GM18861 (cell line): ENCODE measurements around the gene MOV10L1.

Experiments used
- ATAC-seq: cut with Tn5 transposase; IDR thresholded peaks from one replicate; pipeline ENCODE4 v1.9.1; 2021; ENCODE audit not compliant: unreplicated experiment

Gene MOV10L1

GRCh38 chr22:50089682-50090411 is at the start of gene MOV10L1:
Gene MOV10L1 (plus strand): TSS chr22:50090006. CDS start chr22:50090089, 83 bp downstream.
- no peak for ATAC-seq

DNA sequence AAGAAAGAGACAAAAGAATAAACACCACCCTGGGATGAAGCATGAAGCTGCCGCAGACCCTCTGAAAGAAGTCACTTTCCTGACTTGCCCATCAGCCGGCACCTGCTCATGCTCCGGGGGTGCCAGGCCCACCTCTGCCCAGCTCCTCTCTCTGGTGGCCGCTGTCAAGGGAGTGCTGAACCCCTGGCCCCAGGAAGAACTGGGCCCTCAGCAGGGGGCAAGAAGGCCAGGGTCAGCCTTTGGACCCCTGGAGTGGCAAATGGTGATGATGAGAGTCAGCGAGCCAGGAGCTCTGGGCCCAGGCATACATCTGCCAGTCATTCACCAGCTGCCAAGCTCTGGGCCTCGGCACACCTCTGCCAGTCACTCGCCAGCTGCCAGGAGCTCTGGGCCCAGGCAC is 49.1 kb upstream of the MOV10L1 start:
- no peak for ATAC-seq

DNA sequence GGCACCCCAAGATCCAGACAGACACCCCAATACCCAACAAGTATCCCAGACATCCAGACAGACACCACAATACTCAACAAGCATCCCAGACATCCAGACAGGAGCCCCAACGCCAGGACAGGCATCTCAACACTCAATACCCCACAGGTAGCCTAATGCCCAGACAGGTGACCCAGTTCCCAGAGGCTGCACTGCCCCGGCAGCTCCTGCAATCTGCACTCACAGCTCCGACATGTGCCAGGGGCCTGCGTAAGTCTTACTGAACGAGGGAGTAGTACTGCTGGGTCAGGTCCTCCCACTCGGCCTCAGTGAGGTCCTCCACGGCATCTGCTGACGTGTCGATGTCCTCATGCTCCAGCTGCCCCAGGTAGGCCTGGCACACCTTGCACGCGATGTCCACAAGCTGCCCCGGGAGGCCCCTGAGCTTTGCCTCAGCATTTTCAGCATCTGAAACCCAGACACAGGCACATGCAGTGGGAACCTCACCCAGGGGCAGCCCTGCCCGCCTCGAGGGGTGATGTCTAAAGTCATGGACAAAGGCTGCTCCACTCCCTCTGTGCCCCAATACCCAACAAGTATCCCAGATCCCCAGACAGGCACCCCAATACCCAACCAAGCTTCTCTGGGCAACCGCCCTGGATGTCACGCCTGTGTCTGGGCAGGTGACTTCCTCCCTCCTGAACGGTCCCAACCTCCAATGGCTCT is 48.3 kb upstream of the MOV10L1 start:
- no peak for ATAC-seq

GRCh38 chr22:50044485-50045118 is 45.2 kb upstream of the MOV10L1 start:
- no peak for ATAC-seq

DNA sequence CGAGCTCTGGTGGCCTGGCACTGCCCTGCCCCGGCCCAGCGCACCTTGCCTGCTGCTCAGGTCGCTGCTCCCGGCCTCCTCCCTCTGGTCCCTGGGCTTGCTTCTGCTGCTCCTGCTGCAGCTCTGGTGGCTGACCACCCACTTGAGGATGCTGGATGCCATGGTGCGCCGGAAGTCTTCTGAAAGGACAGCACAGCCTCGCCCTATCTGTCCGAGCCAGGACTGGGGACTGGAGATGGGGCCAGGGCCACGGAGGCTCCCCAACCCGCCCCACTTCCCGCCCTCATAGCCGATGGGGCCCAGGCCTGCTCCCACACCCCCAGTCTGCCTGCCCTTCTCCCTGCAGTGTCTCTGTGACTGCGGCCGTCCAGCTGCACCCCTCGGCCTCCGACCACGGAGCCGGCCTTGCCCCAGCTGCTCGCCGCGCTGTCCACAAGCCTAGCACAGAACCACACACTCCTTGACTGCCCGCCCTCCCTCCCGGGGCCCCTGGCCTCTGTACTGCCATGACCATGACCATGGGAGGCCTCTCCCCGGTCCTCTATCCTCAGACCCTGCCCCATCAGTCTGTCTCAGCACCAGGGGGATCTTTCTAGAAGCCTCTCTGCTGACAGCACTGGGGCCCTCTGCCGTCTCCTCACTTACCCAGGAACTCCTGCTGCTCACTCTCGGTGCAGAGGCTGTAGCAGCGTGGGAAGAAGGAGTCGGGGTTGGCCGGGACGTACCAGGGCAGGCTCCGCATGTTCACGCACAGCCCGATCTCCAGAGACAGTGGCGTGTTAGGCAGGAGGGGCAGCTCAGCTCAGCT is 44.4 kb upstream of the MOV10L1 start:
- ATAC-seq = no peak

GRCh38 chr22:50046019-50046415 is 43.8 kb upstream of the MOV10L1 start:
- no peak for ATAC-seq

GRCh38 chr22:50046481-50047245 is 43.1 kb upstream of the MOV10L1 start:
- ATAC-seq = no peak

GRCh38 chr22:50047346-50047745 is 42.5 kb upstream of the MOV10L1 start:
- ATAC-seq = no peak

GRCh38 chr22:50048061-50048765 is 41.6 kb upstream of the MOV10L1 start:
- ATAC-seq = no peak

DNA sequence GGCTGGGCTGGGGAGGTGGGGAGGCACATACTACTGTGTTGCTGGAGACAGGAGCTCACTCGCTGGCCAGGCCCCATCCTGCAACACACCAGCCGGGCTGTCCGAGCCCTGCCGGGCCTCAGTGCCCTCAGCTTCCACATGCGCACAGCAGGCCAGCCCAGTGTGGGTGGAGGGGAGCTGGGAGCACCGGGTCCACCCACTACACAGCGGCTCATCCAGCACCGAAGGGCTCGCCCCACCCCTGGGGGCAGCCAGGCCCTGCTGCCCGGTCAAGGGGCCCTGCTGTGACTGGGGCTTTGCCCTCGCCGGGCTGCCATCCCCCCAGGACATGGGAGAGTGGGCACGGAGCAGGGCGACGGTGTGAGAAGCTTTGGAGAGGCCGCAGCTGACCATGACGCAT is 41.0 kb upstream of the MOV10L1 start:
- no peak for ATAC-seq

- ATAC-seq = no peak
Measured at GRCh38 chr22:50049299-50050195, 40.3 kb upstream of the MOV10L1 start.

GRCh38 chr22:50051930-50052329 is 37.9 kb upstream of the MOV10L1 start:
- no peak for ATAC-seq

DNA sequence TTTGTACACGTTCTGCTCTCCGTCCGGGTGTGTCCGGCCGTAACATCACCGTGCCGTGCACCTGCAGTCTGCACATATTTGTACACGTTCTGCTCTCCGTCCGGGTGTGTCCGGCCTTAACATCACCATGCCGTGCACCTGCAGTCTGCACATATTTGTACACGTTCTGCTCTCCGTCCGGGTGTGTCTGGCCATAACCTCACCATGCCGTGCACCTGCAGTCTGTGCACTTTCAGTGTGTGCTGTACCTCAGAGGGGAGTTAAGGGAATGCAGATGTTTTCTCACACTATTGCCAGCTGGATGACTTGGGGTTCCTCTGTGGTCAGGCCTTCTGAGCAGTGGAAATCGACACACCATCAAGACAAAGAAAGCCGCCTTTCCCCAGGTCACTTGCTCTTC is 35.9 kb upstream of the MOV10L1 start:
- no peak for ATAC-seq

DNA sequence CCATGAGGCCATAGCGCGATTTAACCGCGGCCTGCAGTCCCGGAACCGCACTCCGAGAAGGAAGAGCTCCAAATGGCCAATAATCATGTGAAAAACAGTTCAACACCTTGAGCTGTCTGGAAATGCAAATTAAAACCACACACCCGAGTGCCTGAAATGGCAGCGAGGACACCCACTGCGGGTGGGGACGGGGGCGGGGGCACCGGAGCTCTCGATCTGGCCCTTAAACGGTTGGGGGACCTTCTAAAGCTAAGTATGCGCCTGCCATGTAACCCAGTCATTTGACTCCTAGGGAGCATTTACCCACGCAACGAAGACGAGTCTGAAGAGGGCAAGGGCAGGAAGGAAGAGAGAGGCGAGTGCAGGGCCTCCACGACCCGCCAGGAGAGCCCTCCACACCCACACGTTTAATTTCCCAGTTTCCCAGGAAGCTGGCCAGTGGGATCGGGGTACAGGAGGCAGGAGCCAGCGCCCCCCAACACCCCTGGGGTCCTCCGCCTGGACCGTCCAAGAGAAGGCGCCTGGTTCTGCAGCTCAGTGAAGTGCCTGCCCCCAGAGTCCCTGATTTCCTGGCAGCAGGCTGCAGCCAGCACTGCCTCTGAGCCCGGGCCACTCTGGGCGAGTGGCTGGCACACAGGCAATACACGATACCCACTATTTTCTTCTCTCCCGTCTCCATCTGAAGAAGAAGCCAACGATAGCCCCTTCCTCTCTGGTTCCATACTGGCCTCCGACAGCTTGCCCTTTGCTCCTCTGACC is 33.4 kb upstream of the MOV10L1 start:
- ATAC-seq = no peak

DNA sequence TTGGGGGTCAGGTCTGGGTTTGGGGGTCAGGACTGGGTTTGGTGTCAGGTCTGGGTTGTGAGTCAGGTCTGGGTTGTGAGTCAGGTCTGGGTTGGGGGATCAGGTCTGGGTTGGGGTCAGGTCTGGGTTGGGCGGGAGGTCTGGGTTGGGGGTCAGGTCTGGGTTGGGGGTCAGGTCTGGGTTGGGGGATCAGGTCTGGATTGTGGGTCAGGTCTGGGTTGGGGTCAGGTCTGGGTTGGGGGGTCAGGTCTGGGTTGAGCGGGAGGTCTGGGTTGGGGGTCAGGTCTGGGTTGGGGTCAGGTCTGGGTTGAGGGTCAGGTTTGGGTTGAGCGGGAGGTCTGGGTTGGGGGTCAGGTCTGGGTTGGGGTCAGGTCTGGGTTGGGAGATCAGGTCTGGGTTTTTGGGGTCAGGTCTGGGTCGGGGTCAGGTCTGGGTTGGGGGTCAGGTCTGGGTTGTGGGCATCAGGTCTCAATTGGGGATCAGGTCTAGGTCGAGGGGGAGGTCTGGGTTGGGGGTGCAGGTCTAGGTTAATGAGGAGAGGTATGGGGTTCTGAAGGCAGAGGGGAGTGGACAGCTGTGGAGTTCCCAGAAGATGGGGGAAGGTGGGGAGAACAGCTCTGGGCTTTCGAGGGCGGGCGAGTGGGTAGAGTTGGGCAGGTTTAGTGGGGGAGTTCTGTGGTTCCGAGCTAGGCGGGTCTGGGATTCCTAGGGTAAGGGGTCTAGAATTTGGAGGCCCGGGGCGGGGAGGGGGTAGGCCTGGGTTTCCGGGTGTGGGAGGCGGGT is 32.3 kb upstream of the MOV10L1 start:
- no peak for ATAC-seq

DNA sequence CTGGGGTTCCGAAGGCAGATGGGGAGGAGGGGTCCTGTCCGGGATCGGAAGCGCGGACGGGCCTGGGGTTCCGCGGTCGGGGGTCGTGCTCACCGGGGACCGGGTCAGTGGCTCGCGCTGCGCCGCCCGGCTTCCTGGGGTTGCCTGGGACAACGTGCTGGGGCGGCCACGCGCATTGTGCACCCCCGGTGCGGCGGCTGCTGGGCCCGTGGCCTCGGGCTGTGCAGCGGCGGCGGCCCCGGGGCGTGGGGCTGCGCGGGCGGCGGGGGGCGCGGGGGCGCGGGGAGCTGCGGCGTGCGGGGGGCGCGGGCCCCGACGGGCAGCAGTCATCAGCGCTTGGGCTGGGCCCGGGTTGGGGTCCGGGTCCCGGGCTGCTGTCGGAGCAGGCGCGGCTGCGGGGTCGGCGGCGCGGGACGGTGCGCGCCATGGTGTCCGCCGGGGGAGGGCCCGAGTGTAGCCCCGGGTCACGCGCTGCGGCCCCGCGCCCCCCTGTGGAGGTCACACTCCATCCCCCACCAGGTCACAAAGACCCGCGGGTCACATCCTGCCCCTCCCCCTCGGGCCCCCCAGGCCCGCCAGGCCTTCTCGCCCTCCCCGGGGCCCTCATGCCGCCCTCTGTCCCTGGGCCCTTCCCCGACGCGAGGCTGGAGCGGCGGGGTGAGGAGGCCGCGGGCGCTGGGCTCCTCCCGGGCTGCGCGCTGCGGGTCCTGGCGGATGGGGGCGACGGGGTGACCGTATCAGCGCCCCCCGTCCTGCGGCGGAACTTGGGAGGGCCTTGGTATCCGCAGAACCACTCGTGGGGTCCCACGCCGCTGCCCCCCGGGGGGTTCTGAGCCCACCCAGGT is 31.5 kb upstream of the MOV10L1 start, which contains the start of gene TTLL8:
TTLL8 (minus strand) TSS at position 238 of the 845 bp plus-strand sequence.
- no peak for ATAC-seq
